HCT116 (cell line): ENCODE data around the gene TMEM45A. TPM values are rescaled to one million over a fixed set of nuclear protein-coding genes. Genes with fewer than 3 reads are reported as not detected.
A peak's percentile ranks its signal among the peaks of the same experiment; 100 is the strongest.

ENCODE experiments used
- ATAC-seq: fragments of 200-7000 bp; cut with Tn5 transposase; 2 replicates; pipeline ENCODE4 v1.9.1; 2020; ENCODE audit warnings: mild to moderate bottlenecking, moderate library complexity
- BruUV-seq: library from RNA; stranded (reverse); fragments of 400-500 nt; replicated peaks from 2 replicates; lab custom pipeline; 2021; lab: Mats Ljungman, UMichigan
- CTCF ChIA-PET: fragments of 300-600 bp; sonication (Branson Sonifier 250); formaldehyde crosslinking; loops from one replicate; lab custom pipeline; 2021; ENCODE audit warnings: antibody characterized with exemption; lab: Charles Lee
- POLR2A ChIA-PET: fragments of 300-600, 350-600 bp; sonication (Branson Sonifier 250); formaldehyde crosslinking; loops from one replicate; lab custom pipeline; 2021; ENCODE audit warnings: antibody characterized with exemption; lab: Charles Lee
- RAD21 ChIA-PET, 2 experiments: fragments of 300-600 bp; sonication (Branson Sonifier 250); formaldehyde crosslinking; loops; one replicate each; lab custom pipeline; 2023; ENCODE audit warnings: low total read pairs in 2 of 2; ENCODE audit not compliant: uncharacterized antibody in 2 of 2, unreplicated experiment in 2 of 2, low non-redundant PET in 1 of 2; lab: Charles Lee
- DNase-seq: peaks from one replicate; pipeline ENCODE4 v3.0.0-alpha.2; 2010; ENCODE audit warnings: low read depth, low spot score
- H2AFZ ChIP-seq: fragments of 200-600 bp; shearing (Covaris generic), sonication (generic); 2 replicates; pipeline ENCODE4 v1.6.1; 2017; ENCODE audit warnings: low read depth, mixed run types, mixed read lengths, antibody characterized with exemption, low read length; ENCODE audit not compliant: poor library complexity, severe bottlenecking
- H3K27ac ChIP-seq: 2 replicates; pipeline ENCODE4 v1.5.1; 2012; ENCODE audit warnings: low read depth, low read length
- H3K27me3 ChIP-seq: fragments of 200-600 bp; sonication (generic); 2 replicates; pipeline ENCODE4 v1.6.1; 2016; ENCODE audit warnings: mixed run types, low read length, mixed read lengths; ENCODE audit not compliant: insufficient read depth
- H3K36me3 ChIP-seq, 2 experiments: fragments of 200-500 bp in 1 of 2; fragments of 200-600 bp in 1 of 2; sonication (Bioruptor generic) in 1 of 2; sonication (generic) in 1 of 2; 2 replicates each; pipeline versions ENCODE4 v1.5.1 to v1.6.1; 2014 to 2016; ENCODE audit warnings: low read length in 2 of 2, inconsistent platforms in 1 of 2, mixed read lengths in 1 of 2, mixed run types in 1 of 2; ENCODE audit not compliant: insufficient read depth in 2 of 2, control insufficient read depth in 1 of 2
- H3K4me1 ChIP-seq, 2 experiments: fragments of 200-600 bp in 1 of 2; sonication (generic) in 1 of 2; 2 replicates each; pipeline versions ENCODE4 v1.5.1 to v1.6.1; 2012 to 2017; ENCODE audit warnings: low read length in 2 of 2, inconsistent platforms in 1 of 2, mild to moderate bottlenecking in 1 of 2, mixed read lengths in 1 of 2, mixed run types in 1 of 2, moderate library complexity in 1 of 2; ENCODE audit not compliant: insufficient read depth in 2 of 2, control insufficient read depth in 1 of 2
- H3K4me2 ChIP-seq: fragments of 200-600 bp; sonication (generic); 2 replicates; pipeline ENCODE4 v1.6.1; 2017; ENCODE audit warnings: mixed run types, low read length, mixed read lengths
- H3K4me3 ChIP-seq, 2 experiments: fragments of 200-600 bp in 1 of 2; sonication (generic) in 1 of 2; replicated peaks in 1 of 2; 2 replicates each; pipeline ENCODE4 v1.5.1; 2011 to 2016; ENCODE audit warnings: low read length in 2 of 2, control low read depth in 1 of 2, low read depth in 1 of 2, mild to moderate bottlenecking in 1 of 2, mixed read lengths in 1 of 2, mixed run types in 1 of 2
- H3K79me2 ChIP-seq: fragments of 200-600 bp; sonication (generic); 2 replicates; pipeline ENCODE4 v1.6.1; 2017; ENCODE audit warnings: mild to moderate bottlenecking, mixed run types, low read length, moderate library complexity, mixed read lengths; ENCODE audit not compliant: insufficient read depth
- H3K9ac ChIP-seq: fragments of 200-600 bp; sonication (generic); 2 replicates; pipeline ENCODE4 v1.6.1; 2016; ENCODE audit warnings: low read length, mixed read lengths
- H3K9me2 ChIP-seq: fragments of 200-600 bp; sonication (generic), shearing (Covaris generic); 2 replicates; pipeline ENCODE4 v1.6.1; 2017; ENCODE audit warnings: mixed run types, mild to moderate bottlenecking, moderate library complexity; ENCODE audit not compliant: insufficient read depth
- H3K9me3 ChIP-seq, 2 experiments: fragments of 200-500 bp in 1 of 2; fragments of 200-600 bp in 1 of 2; sonication (Bioruptor generic) in 1 of 2; sonication (generic) in 1 of 2; 2 replicates each; pipeline ENCODE4 v1.6.1; 2014 to 2017; ENCODE audit warnings: low read length in 2 of 2, mixed read lengths in 2 of 2, inconsistent platforms in 1 of 2, low read depth in 1 of 2, mild to moderate bottlenecking in 1 of 2, mixed run types in 1 of 2, moderate library complexity in 1 of 2; ENCODE audit not compliant: control insufficient read depth in 1 of 2, insufficient read depth in 1 of 2
- H4K20me1 ChIP-seq: fragments of 200-600 bp; sonication (generic), shearing (Covaris generic); 2 replicates; pipeline ENCODE4 v1.6.1; 2017; ENCODE audit warnings: mixed run types, mild to moderate bottlenecking, moderate library complexity; ENCODE audit not compliant: insufficient read depth
- JUND ChIP-seq: IDR thresholded peaks from 2 replicates; pipeline ENCODE4 v1.6.1; 2012
- POLR2AphosphoS5 ChIP-seq: IDR thresholded peaks from 2 replicates; pipeline ENCODE4 v1.6.1; 2011; ENCODE audit warnings: mild to moderate bottlenecking, low read depth, low read length, moderate library complexity
- RAD21 ChIP-seq: IDR thresholded peaks from 2 replicates; pipeline ENCODE4 v1.6.1; 2012; ENCODE audit warnings: low read depth, mild to moderate bottlenecking
- YY1 ChIP-seq: IDR thresholded peaks from 2 replicates; pipeline ENCODE4 v1.6.1; 2011; ENCODE audit warnings: low read length, low read depth, moderate library complexity, mild to moderate bottlenecking; ENCODE audit not compliant: insufficient replicate concordance; ENCODE audit errors: extremely low read depth
- ZNF274 ChIP-seq: fragments of 200-500 bp; sonication (Bioruptor generic); IDR thresholded peaks from 2 replicates; pipeline ENCODE4 v1.6.1; 2014; ENCODE audit warnings: mild to moderate bottlenecking, low read depth, low read length, inconsistent platforms
- intact Hi-C: fragments of 100-400 bp; cut with micrococcal nuclease; formaldehyde crosslinking; loops from 2 replicates; pipeline ENCODE4 v1.10.0; 2022
- total RNA-seq: library from RNA; stranded (reverse); gene quantifications from one replicate; pipeline ENCODE4 v1.2.1, GENCODE V29; 2021; ENCODE audit not compliant: unreplicated experiment

Gene TMEM45A
- total RNA-seq, 1 experiment from 2014 or later = 5.0 TPM

- no peaks in the 10 kb centered on the region for H3K9me3 ChIP-seq
- no peak overlapping the region for H3K4me3 ChIP-seq
- no peaks in the 10 kb centered on the region for H3K79me2 ChIP-seq
- no peak overlapping the region for H3K4me2 ChIP-seq
- intact Hi-C loops = loop anchor here (10.0 kb wide), 2 partner anchors 589 to 769 kb away; no protein-coding TSS in a partner anchor
- ChIA-PET RAD21 (no interaction called here), POLR2A (no interaction called here), CTCF (no interaction called here)
- H3K36me3 ChIP-seq = no peaks in the 10 kb centered on the region
- BruUV-seq = no TSS peak
- peaks cover 3 to 19% of the 10 kb centered on the region in 2 experiments; a peak in 3 of 4 replicates for H3K4me1 ChIP-seq
- no peaks in the 10 kb centered on the region for H3K9me2 ChIP-seq
- H3K9ac ChIP-seq = no peak overlapping the region
- no peak for ATAC-seq
- H3K27me3 ChIP-seq = no peaks in the 10 kb centered on the region
- H3K27ac ChIP-seq = no peak overlapping the region
- no peaks in the 10 kb centered on the region for H4K20me1 ChIP-seq
- no peak for DNase-seq
- TF ChIP-seq POLR2AphosphoS5 (no peak), ZNF274 (no peak), YY1 (no peak)
- no peak overlapping the region for H2AFZ ChIP-seq
These were observed 112.9 kb downstream of the TMEM45A start for GRCh38 chr3:100605358-100605757.

- no TSS peak for BruUV-seq
- CTCF ChIA-PET = no interaction called here
These were observed 114.6 kb downstream of the TMEM45A start for GRCh38 chr3:100606894-100607512.

More at GRCh38 chr3:100606894-100607512, 114.6 kb downstream of the TMEM45A start:
- TF ChIP-seq JUND (no peak), RAD21 (peak; percentile 2; the same call in 1 of the 2 replicates)
- DNase-seq = no peak
- no peaks in the 10 kb centered on the region for H3K9me3 ChIP-seq
- H3K27ac ChIP-seq = no peak overlapping the region
- no peak overlapping the region for H3K9ac ChIP-seq
- no peaks in the 10 kb centered on the region for H3K9me2 ChIP-seq
- no peaks in the 10 kb centered on the region for H3K79me2 ChIP-seq
- H3K4me1 ChIP-seq = peaks cover 3 to 19% of the 10 kb centered on the region in 2 experiments; a peak in 3 of 4 replicates
- no peaks in the 10 kb centered on the region for H3K36me3 ChIP-seq
- intact Hi-C loops = loop anchor here (10.0 kb wide), 2 partner anchors 588 to 768 kb away; no protein-coding TSS in a partner anchor
- H2AFZ ChIP-seq = no peak overlapping the region
- no peaks in the 10 kb centered on the region for H3K27me3 ChIP-seq
- H3K4me3 ChIP-seq = no peak overlapping the region
- no peak overlapping the region for H3K4me2 ChIP-seq
- no peaks in the 10 kb centered on the region for H4K20me1 ChIP-seq
- RAD21 ChIA-PET = no interaction called here
- ATAC-seq = no peak
- POLR2A ChIA-PET = no interaction called here
